ENCODE measurements around the gene PCDHGC3. TPM values are rescaled to one million over a fixed set of nuclear protein-coding genes. Genes with fewer than 3 reads are reported as not detected.

PCDHGC3 gene
- total and polyA plus RNA-seq, 2 of the 8 experiments (the other 6 are each of a cell fraction or from before 2014, with no cell fraction given), result 4.7 to 18.6 TPM

GRCh38 chr5:141492168-141492885 lies 16.6 kb downstream of the PCDHGC3 start (continued):
- TF ChIP-seq KDM4A (IDR thresholded peaks at IDR 0.05; ENCODE audit: low read depth, low read length, severe bottlenecking), result peak; percentile 66
- peak; percentile 69; the same call in 1 of the 2 replicates for TF ChIP-seq RBBP5 (IDR thresholded peaks at IDR 0.05; ENCODE audit: borderline replicate concordance, low read depth, low read length)
- TF ChIP-seq CHD7 (IDR thresholded peaks at IDR 0.05; ENCODE audit: insufficient replicate concordance, low read length), result no peak
- no peak for TF ChIP-seq GTF2F1 (IDR thresholded peaks at IDR 0.05; ENCODE audit: borderline replicate concordance, low read depth, low read length)
- TF ChIP-seq ASH2L (IDR thresholded peaks at IDR 0.05; ENCODE audit: low read length), result peak; percentile 40
- no peak for TF ChIP-seq KDM5A (IDR thresholded peaks at IDR 0.05; ENCODE audit: low read length)
- peak; percentile 7; the same call in 1 of the 2 replicates for TF ChIP-seq BACH1 (IDR thresholded peaks at IDR 0.05; ENCODE audit: low read length)
- TF ChIP-seq POLR2AphosphoS5 (IDR thresholded peaks at IDR 0.05; ENCODE audit: low read depth, low read length), result no peak
